AML-193 (cell line): ENCODE results near the gene CFAP68.

Experiments
- DNase-seq, 2 experiments: peaks; one replicate each; lab custom pipeline; 2025; lab: John Stamatoyannopoulos, UW

CFAP68 gene

GRCh38 chr11:111878849-111879636 is at the start of gene CFAP68, which contains the start of gene FDXACB1:
Gene CFAP68, plus strand, starts transcription at chr11:111879541. Its CDS starts 20 bp downstream, at chr11:111879561.
Gene FDXACB1, minus strand, starts transcription at chr11:111879165. Its CDS starts 33 bp downstream, at chr11:111879132.
- DNase-seq = peak; percentile 91 to 93

GRCh38 chr11:111833524-111833923 is 45.8 kb upstream of the CFAP68 start:
- DNase-seq = no peak

- no peak for DNase-seq
Measured at GRCh38 chr11:111834432-111835163, 44.7 kb upstream of the CFAP68 start.

GRCh38 chr11:111835665-111836064 is 43.7 kb upstream of the CFAP68 start:
- DNase-seq = no peak

GRCh38 chr11:111836162-111836561 is 43.2 kb upstream of the CFAP68 start:
- DNase-seq = no peak

- no peak for DNase-seq
Measured at GRCh38 chr11:111836721-111837120, 42.6 kb upstream of the CFAP68 start.

- DNase-seq = no peak
Measured at GRCh38 chr11:111837366-111837891, 41.9 kb upstream of the CFAP68 start.

GRCh38 chr11:111838054-111838453 is 41.3 kb upstream of the CFAP68 start:
- DNase-seq = no peak

- DNase-seq = no peak
Measured at GRCh38 chr11:111840143-111840542, 39.2 kb upstream of the CFAP68 start.

GRCh38 chr11:111841370-111842053 is 37.8 kb upstream of the CFAP68 start:
- peak; percentile 70 to 73 for DNase-seq

- no peak for DNase-seq
Measured at GRCh38 chr11:111843661-111844060, 35.7 kb upstream of the CFAP68 start.

- DNase-seq = peak; percentile 38 to 53
Measured at GRCh38 chr11:111845276-111846028, 33.9 kb upstream of the CFAP68 start.

GRCh38 chr11:111846063-111846462 is 33.3 kb upstream of the CFAP68 start:
- DNase-seq = no peak

GRCh38 chr11:111846636-111847035 is 32.7 kb upstream of the CFAP68 start:
- DNase-seq = no peak

GRCh38 chr11:111849631-111850030 is 29.7 kb upstream of the CFAP68 start:
- DNase-seq = no peak

- DNase-seq = no peak
Measured at GRCh38 chr11:111851067-111851466, 28.3 kb upstream of the CFAP68 start.

- peak in 1 of 2 experiments; percentile 22 for DNase-seq
Measured at GRCh38 chr11:111851636-111852035, 27.7 kb upstream of the CFAP68 start.

- no peak for DNase-seq
Measured at GRCh38 chr11:111852103-111852502, 27.2 kb upstream of the CFAP68 start.

- no peak for DNase-seq
Measured at GRCh38 chr11:111855506-111855905, 23.8 kb upstream of the CFAP68 start.

GRCh38 chr11:111860257-111860656 is 19.1 kb upstream of the CFAP68 start:
- DNase-seq = no peak

- DNase-seq = peak in 1 of 2 experiments; percentile 4
Measured at GRCh38 chr11:111870113-111870512, 9.2 kb upstream of the CFAP68 start.

- DNase-seq = peak in 1 of 2 experiments; percentile 37
Measured at GRCh38 chr11:111870522-111870885, 8.8 kb upstream of the CFAP68 start.
